GM19099 (cell line): Measurements from ENCODE around the gene MON1A.

ENCODE experiments used
- POLR2A ChIP-seq: IDR thresholded peaks from 3 replicates; pipeline ENCODE4 v1.6.1; 2011; ENCODE audit warnings: low read depth; ENCODE audit not compliant: insufficient read length; ENCODE audit errors: extremely low read depth

The MON1A gene

GRCh38 chr3:49928481-49929017 is 1.1 kb downstream of the MON1A start:
- TF ChIP-seq POLR2A = no peak

- no peak for TF ChIP-seq POLR2A
Observed at GRCh38 chr3:49927798-49928197, 1.8 kb downstream of the MON1A start.

GRCh38 chr3:49926117-49926728 is 3.4 kb downstream of the MON1A start:
- TF ChIP-seq POLR2A = no peak

GRCh38 chr3:49925485-49925884 is 4.1 kb downstream of the MON1A start:
- TF ChIP-seq POLR2A = no peak

GRCh38 chr3:49924683-49925082 is 4.9 kb downstream of the MON1A start:
- no peak for TF ChIP-seq POLR2A

- TF ChIP-seq POLR2A = no peak
Observed at GRCh38 chr3:49916686-49917085, 12.9 kb downstream of the MON1A start.

GRCh38 chr3:49914906-49915305 is 14.7 kb downstream of the MON1A start:
- TF ChIP-seq POLR2A = no peak

- no peak for TF ChIP-seq POLR2A
Observed at GRCh38 chr3:49912881-49913281, 16.7 kb downstream of the MON1A start.

- TF ChIP-seq POLR2A = no peak
Observed at GRCh38 chr3:49911611-49912010, 18.0 kb downstream of the MON1A start.

GRCh38 chr3:49911124-49911420 is 18.5 kb downstream of the MON1A start:
- TF ChIP-seq POLR2A = no peak

GRCh38 chr3:49910409-49911123 is 19.0 kb downstream of the MON1A start:
- TF ChIP-seq POLR2A = no peak

DNA sequence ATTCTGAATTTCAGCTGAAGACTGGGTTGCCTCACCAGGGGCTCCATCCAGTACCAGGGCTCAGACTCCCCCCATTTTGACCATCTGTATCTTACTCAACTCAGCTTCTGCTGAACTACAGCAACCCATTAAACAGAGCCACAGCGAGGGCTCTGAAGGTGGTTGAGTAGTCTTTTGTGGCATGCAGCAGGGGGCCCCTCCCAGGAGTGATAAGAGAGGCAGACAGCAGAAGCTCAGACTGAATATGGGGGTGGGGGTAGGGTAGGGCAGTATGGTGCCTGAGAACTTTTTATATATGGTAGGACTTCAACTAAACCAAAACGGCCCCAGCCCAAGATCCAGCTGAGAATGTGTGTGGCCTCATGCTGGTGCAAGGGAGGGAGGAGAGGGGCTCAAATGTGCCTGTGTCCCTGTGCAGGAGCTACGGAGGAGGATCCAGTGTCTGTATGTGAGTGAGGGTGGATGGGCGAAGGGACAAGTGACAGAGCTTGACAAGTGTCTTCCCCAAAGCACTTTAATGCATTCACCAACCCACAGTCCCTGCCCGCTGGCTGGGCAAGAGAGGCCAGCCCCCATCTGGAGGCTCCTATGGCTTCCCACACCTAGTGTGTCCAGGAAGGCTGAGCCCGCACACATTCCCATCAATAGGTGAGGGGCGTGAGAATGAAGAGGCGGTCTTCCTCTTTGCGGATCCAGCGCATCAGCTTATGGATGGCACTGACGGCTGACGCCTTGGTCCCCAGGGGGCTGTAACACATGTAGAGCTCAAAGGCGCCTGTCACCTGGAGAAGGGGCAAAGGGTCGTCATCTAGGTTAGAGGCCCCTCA is 21.0 kb downstream of the MON1A start:
- no peak for TF ChIP-seq POLR2A

DNA sequence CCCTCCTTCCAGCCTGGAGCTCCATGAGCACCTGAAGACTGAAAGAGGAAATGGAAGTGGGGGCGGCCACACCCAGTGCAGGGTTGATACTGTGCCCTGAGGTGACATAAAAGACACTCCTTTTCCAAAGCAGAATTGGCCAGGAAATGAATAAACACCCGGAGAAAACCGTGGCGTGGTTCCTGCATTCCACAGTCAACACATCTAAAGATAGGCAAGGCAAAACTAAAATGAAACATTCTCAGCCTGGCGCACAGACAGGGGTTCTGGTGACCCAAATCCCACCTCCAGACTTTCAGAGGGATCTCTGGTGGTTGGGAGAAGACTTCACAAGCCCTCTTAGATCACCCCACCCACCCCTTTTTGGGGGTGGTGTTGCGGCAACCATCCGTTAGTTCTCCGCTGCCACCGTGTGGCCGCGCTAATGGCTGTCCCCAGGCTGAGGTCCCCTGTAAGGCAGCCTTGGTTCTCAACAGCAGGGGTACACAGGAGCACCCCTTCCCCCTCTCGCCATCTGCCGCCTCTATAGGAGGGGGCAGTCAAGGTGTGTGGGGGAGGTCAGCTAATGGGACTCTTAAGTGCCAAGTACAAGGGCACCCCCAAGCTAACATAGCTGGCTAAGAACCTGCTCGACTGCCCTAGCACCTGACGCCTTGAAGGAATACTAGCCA is 23.4 kb downstream of the MON1A start:
- TF ChIP-seq POLR2A = no peak

DNA sequence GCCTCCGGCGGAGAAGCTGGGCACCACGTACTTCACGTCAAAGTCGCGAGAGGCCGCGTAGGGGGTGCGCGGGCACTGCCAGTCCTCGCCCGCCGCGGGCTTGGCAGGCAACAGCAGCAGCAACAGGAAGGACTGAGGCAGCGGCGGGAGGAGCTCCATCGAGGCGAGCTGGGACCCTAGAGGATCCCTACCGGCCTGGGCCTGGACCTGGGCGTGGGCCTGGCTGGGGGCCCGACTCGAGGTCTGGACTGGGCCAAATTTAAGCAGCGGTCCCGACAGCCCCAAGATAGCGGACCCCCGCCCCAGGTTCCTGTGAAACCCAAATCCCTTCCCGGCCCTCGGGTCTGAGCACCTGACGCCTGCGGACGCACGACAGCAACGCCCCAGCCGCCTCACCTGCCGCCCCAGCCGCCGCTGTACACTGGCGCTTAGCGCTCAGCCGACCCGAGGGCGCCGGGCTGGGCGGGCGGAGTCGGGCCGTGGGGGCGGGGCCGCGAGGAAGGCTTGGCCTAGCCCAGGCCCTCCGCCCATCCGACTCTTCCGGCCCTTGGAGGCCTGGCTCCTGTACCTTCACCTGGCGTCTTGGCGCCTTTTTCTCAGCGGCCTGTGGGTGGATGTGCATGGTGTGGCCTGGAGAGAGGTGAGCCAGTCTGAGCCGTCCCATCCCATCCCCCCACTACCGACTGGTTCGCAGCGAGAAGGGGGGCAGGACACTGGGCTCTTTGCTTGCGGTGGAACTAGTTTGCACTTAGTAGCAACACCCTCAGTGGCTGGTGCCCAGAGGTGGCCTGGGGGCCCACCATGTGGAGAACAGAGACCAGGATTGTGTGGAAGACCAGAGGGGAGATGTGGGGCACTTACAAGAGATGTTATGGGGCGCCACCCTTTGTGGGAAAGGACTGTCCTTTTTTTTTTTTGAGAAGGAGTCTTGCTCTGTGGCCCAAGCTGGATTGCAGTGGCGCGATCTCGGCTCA is 25.9 kb downstream of the MON1A start, which contains the start of gene MST1R:
MST1R (minus strand) TSS at position 423 of the 974 bp plus-strand sequence; CDS start at position 159, 264 bp downstream.
- peak; percentile 64 for TF ChIP-seq POLR2A
